OCI-LY3 (cell line): Measurements from ENCODE around the gene SSR1.
A peak's percentile ranks its signal among the peaks of the same experiment; 100 is the strongest.
"Not testable (repeated sequence)": the region's sequence is repeated elsewhere in the genome, so short reads cannot be mapped to it uniquely, and the experiment has no call there.

ENCODE experiments used
- H2AFZ ChIP-seq: fragments of 200-600, 300-600 bp; shearing (Covaris generic); 2 replicates; pipeline ENCODE4 v1.6.0; 2014; ENCODE audit warnings: antibody characterized with exemption, low read depth, low read length
- H3K27ac ChIP-seq: fragments of 200-600, 300-600 bp; sonication (generic); 2 replicates; pipeline ENCODE4 v1.5.1; 2014; ENCODE audit warnings: mild to moderate bottlenecking, low read length, moderate library complexity, mixed read lengths
- H3K27me3 ChIP-seq: fragments of 200-600, 300-600 bp; sonication (generic); 2 replicates; pipeline ENCODE4 v1.6.1; 2014; ENCODE audit warnings: low read depth, low read length, mixed read lengths
- H3K36me3 ChIP-seq: fragments of 200-600, 300-600 bp; sonication (generic); replicated peaks from 2 replicates; pipeline ENCODE3; 2014; ENCODE audit warnings: low read depth, low read length, mixed read lengths
- H3K4me1 ChIP-seq: fragments of 300-600, 200-600 bp; sonication (generic); 2 replicates; pipeline ENCODE4 v1.6.1; 2014; ENCODE audit warnings: low read length, mixed read lengths
- H3K4me2 ChIP-seq: fragments of 200-600, 300-600 bp; sonication (generic); 2 replicates; pipeline ENCODE4 v1.6.1; 2014; ENCODE audit warnings: low read length, mixed read lengths
- H3K4me3 ChIP-seq: fragments of 300-600, 200-600 bp; sonication (generic); 2 replicates; pipeline ENCODE4 v1.5.1; 2014; ENCODE audit warnings: antibody characterized with exemption, mild to moderate bottlenecking, low read length, moderate library complexity
- H3K79me2 ChIP-seq: fragments of 300-600, 200-600 bp; shearing (Covaris generic); 2 replicates; pipeline ENCODE4 v1.6.1; 2014; ENCODE audit warnings: mild to moderate bottlenecking, low read length, mixed read lengths
- H3K9ac ChIP-seq: fragments of 300-600, 200-600 bp; shearing (Covaris generic); 2 replicates; pipeline ENCODE4 v1.6.0; 2014; ENCODE audit warnings: mild to moderate bottlenecking, low read length, moderate library complexity
- H3K9me3 ChIP-seq: fragments of 200-600, 300-600 bp; shearing (Covaris generic); 2 replicates; pipeline ENCODE4 v1.6.1; 2014; ENCODE audit warnings: low read length, mixed read lengths; ENCODE audit not compliant: insufficient read depth
- H4K20me1 ChIP-seq: fragments of 200-600, 300-600 bp; sonication (generic); 2 replicates; pipeline ENCODE4 v1.6.1; 2016; ENCODE audit warnings: low read length, mixed read lengths; ENCODE audit not compliant: insufficient read depth
- EZH2phosphoT487 ChIP-seq: fragments of 200-600 bp; shearing (Covaris generic); IDR thresholded peaks from 2 replicates; pipeline ENCODE4 v1.6.1; 2018; ENCODE audit warnings: antibody characterized with exemption, mixed run types, low read depth
- TF ChIP-seq, protein P1 (sequence below): fragments of 200-600, 300-600 bp; sonication (generic); IDR thresholded peaks from 2 replicates; pipeline ENCODE4 v1.5.1; 2014; ENCODE audit warnings: antibody characterized with exemption, low read length, low read depth

Gene SSR1

DNA sequence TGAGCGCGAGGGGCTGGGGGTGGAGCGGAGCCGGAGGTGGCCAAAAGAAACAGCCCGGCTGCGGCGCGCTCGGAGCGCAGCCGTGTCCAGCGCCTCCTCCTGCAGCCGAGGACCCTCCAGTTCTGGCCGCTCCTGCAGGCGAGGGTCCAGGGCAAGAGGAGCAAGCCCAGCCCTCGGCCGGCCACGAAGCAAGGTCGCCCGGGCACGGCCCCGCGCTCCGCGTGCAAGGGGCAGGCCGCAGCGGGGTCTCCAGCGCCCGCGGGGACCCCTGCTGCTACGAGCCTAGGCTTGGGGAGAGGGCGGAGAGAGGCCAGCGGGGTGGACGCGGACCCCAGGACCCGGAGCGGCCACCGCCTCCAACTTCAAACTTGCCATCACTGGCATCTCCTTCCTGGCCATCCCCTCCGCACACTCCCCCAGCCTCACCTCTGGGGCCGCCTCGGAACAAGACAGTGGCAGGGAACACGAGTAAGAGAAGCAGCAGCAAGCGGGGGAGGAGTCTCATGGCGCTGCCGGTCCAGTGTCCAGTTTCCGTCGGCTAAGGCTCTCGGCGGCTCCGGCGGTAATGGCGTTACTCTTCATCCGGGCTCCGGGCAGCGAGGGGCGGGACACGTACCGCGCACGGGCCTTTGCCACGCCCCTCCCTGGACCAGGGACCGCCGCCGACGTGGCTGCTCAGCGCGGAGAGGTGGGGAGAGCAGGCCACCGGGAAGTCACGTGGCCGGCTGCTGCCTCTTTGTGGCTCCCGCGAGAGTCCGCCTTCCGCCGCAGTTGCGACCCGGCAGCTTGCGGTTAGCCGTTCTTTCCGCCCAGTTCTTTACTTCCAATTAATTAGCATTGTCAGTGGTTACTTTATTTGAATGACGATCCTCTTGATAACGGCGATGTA, at the start of gene SSR1:
TSS of gene SSR1 (minus strand) at position 584 of the 889 bp plus-strand sequence. CDS start at position 505, 79 bp downstream.
- no peaks in the 10 kb centered on the region for H3K9me3 ChIP-seq
- peak within 1 kb of the TSS; percentile 91 for H3K4me3 ChIP-seq
- H4K20me1 ChIP-seq, result no peaks in the 10 kb centered on the region
- H3K4me2 ChIP-seq, result peak within 1 kb of the TSS; percentile 82
- peaks cover 52% of the 10 kb centered on the region for H3K79me2 ChIP-seq
- TF ChIP-seq, protein P1, sequence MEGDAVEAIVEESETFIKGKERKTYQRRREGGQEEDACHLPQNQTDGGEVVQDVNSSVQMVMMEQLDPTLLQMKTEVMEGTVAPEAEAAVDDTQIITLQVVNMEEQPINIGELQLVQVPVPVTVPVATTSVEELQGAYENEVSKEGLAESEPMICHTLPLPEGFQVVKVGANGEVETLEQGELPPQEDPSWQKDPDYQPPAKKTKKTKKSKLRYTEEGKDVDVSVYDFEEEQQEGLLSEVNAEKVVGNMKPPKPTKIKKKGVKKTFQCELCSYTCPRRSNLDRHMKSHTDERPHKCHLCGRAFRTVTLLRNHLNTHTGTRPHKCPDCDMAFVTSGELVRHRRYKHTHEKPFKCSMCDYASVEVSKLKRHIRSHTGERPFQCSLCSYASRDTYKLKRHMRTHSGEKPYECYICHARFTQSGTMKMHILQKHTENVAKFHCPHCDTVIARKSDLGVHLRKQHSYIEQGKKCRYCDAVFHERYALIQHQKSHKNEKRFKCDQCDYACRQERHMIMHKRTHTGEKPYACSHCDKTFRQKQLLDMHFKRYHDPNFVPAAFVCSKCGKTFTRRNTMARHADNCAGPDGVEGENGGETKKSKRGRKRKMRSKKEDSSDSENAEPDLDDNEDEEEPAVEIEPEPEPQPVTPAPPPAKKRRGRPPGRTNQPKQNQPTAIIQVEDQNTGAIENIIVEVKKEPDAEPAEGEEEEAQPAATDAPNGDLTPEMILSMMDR, result no peak
- TF ChIP-seq EZH2phosphoT487, result no peak
- H3K27ac ChIP-seq, result peak within 1 kb of the TSS; percentile 64
- H3K4me1 ChIP-seq, result peaks cover 9% of the 10 kb centered on the region
- H3K27me3 ChIP-seq, result no peaks in the 10 kb centered on the region
- peak within 1 kb of the TSS; percentile 94 for H3K9ac ChIP-seq
- H3K36me3 ChIP-seq, result peaks cover 40% of the 10 kb centered on the region
- H2AFZ ChIP-seq, result peak within 1 kb of the TSS; percentile 36; the same call in 1 of the 2 replicates

DNA sequence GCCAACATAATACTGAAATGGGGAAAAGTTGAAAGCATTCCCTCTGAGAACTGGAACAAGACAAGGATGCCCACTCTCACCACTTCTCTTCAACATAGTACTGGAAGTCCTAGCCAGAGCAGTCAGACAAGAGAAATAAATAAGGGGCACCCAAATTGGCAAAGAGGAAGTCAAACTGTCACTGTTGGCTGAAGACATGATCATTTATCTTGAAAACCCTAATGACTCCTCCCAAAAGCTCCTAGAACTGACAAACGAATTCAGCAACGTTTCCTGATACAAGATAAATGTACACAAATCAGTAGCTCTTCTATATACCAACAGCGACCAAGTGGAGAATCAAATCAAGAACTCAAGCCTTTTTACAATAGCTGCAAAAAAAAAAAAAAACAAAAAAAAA, 38.9 kb upstream of the SSR1 start:
- not testable (repeated sequence) for H2AFZ ChIP-seq, H3K9me3 ChIP-seq, H3K4me1 ChIP-seq, H3K36me3 ChIP-seq, H3K9ac ChIP-seq, H3K27me3 ChIP-seq, H4K20me1 ChIP-seq, H3K4me3 ChIP-seq, H3K27ac ChIP-seq, H3K4me2 ChIP-seq, H3K79me2 ChIP-seq

DNA sequence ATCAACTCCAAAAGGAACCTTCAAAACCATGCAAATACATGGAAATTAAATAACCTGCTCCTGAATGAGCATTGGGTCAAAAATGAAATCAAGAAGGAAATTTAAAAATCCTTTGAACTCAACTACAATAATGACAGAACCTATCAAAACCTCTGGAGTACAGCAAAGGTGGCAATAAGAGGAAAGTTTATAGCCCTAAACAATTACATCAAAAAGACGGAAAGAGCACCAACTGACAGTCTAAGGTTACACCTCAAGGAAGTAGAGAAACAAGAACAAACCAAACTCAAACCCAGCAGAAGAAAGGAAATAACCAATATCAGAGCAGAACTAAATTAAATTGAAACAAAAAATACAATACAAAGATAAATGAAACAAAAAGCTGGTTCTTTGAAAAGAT, 37.6 kb upstream of the SSR1 start:
- H3K4me2 ChIP-seq, H3K4me1 ChIP-seq, H3K36me3 ChIP-seq, H3K9me3 ChIP-seq, H3K79me2 ChIP-seq, H2AFZ ChIP-seq, H3K27ac ChIP-seq, H3K27me3 ChIP-seq, H3K9ac ChIP-seq, H4K20me1 ChIP-seq, H3K4me3 ChIP-seq: not testable (repeated sequence)

DNA sequence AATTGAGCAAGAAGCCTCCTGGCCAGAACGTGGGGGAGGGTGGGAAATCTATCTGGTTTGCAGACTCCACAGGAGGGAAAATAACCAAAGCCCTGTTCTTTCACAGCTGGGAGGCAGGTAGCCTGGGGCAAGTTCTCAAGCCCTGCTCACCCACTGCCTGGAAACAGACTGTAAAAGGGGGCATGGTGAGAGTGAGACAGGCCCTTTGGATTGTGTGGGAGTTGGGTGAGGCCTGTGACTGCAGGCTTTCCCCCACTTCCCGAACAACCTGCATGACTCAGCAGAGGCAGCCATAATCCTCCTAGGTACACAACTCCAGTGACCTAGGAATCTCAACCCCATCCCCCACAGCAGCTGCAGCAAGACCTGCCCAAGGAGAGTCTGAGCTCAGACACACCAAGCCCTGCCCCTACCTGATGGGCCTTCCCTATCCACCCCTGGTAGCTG, 34.6 kb upstream of the SSR1 start:
- not testable (repeated sequence) for H2AFZ ChIP-seq, H3K9me3 ChIP-seq, H3K36me3 ChIP-seq, H3K27ac ChIP-seq, H3K4me3 ChIP-seq, H3K79me2 ChIP-seq, H4K20me1 ChIP-seq, H3K4me2 ChIP-seq, H3K27me3 ChIP-seq, H3K4me1 ChIP-seq, H3K9ac ChIP-seq

DNA sequence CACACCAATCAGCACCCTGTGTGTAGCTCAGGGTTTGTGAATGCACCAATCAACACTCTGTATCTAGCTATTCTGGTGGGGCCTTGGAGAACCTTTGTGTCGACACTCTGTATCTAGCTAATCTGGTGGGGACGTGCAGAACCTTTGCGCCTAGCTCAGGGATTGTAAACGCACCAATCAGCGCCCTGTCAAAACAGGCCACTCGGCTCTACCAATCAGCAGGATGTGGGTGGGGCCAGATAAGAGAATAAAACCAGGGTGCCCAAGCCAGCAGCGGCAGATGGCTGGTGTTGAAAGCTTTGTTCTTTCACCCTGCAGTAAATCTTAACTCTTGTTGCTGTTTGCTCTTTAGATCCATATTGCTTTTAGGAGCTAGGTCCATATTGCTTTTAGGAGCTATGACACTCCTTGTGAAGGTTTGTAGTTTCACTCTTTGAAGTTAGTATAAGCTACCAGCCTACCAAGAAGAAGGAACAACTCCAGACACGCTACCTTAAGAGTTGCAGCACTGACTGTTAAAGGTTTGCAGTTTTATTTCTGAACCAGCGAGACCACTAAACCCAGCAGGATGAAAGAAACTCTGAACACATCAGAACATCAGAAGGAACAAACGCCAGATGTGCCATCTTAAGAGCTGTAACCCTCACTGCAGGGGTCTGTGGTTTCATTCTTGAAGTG, 31.9 kb upstream of the SSR1 start:
- H3K4me2 ChIP-seq, H3K27me3 ChIP-seq, H3K9ac ChIP-seq, H3K36me3 ChIP-seq, H3K9me3 ChIP-seq, H3K4me1 ChIP-seq, H3K79me2 ChIP-seq, H3K4me3 ChIP-seq, H2AFZ ChIP-seq, H3K27ac ChIP-seq, H4K20me1 ChIP-seq: not testable (repeated sequence)
